Measurements from ENCODE around the gene MESD.
"Not testable (repeated sequence)": the region's sequence is repeated elsewhere in the genome, so short reads cannot be mapped to it uniquely, and the experiment has no call there.

The MESD gene

GRCh38 chr15:80967451-80967850 lies 22.2 kb downstream of the MESD start:
- H3K9me3 Mint-ChIP-seq = peaks cover 5% of the 10 kb centered on the region
- no peaks in the 10 kb centered on the region for H3K27me3 Mint-ChIP-seq
- H3K27ac Mint-ChIP-seq = no peak overlapping the region
- peaks cover 18% of the 10 kb centered on the region for H3K4me1 Mint-ChIP-seq
- peaks cover 60% of the 10 kb centered on the region for H3K36me3 Mint-ChIP-seq
- no peak for ATAC-seq
- no peak overlapping the region for H3K4me3 Mint-ChIP-seq

GRCh38 chr15:80966431-80967197 lies 23.0 kb downstream of the MESD start:
- Mint-ChIP-seq H3K4me3 (no peak overlapping the region), H3K36me3 (peaks cover 65% of the 10 kb centered on the region), H3K27ac (no peak overlapping the region), H3K4me1 (peaks cover 22% of the 10 kb centered on the region), H3K27me3 (no peaks in the 10 kb centered on the region), H3K9me3 (peaks cover 5% of the 10 kb centered on the region)
- no peak for ATAC-seq

GRCh38 chr15:80965454-80965853 lies 24.2 kb downstream of the MESD start:
- H3K27ac Mint-ChIP-seq, ATAC-seq, H3K9me3 Mint-ChIP-seq, H3K27me3 Mint-ChIP-seq, H3K4me3 Mint-ChIP-seq: not testable (repeated sequence)
- peaks cover 19% of the 10 kb centered on the region for H3K4me1 Mint-ChIP-seq
- peaks cover 75% of the 10 kb centered on the region for H3K36me3 Mint-ChIP-seq

GRCh38 chr15:80958818-80959495 lies 30.7 kb downstream of the MESD start:
- Mint-ChIP-seq H3K36me3 (peaks cover 70% of the 10 kb centered on the region), H3K4me3 (no peak overlapping the region), H3K27me3 (no peaks in the 10 kb centered on the region), H3K4me1 (peaks cover 30% of the 10 kb centered on the region), H3K27ac (no peak overlapping the region), H3K9me3 (no peaks in the 10 kb centered on the region)
- no peak for ATAC-seq

GRCh38 chr15:80957976-80958375 lies 31.6 kb downstream of the MESD start:
- Mint-ChIP-seq H3K27ac (no peak overlapping the region), H3K4me3 (no peak overlapping the region), H3K9me3 (no peaks in the 10 kb centered on the region), H3K27me3 (no peaks in the 10 kb centered on the region), H3K36me3 (peaks cover 69% of the 10 kb centered on the region), H3K4me1 (peaks cover 30% of the 10 kb centered on the region)
- ATAC-seq = no peak

GRCh38 chr15:80957556-80957955 lies 32.1 kb downstream of the MESD start:
- Mint-ChIP-seq H3K4me1 (peaks cover 26% of the 10 kb centered on the region), H3K4me3 (no peak overlapping the region), H3K27me3 (no peaks in the 10 kb centered on the region), H3K27ac (no peak overlapping the region), H3K36me3 (peaks cover 69% of the 10 kb centered on the region), H3K9me3 (no peaks in the 10 kb centered on the region)
- ATAC-seq = no peak

- H3K27me3 Mint-ChIP-seq, H3K9me3 Mint-ChIP-seq, H3K27ac Mint-ChIP-seq, H3K4me3 Mint-ChIP-seq: not testable (repeated sequence)
- H3K4me1 Mint-ChIP-seq = peaks cover 21% of the 10 kb centered on the region
- peaks cover 67% of the 10 kb centered on the region for H3K36me3 Mint-ChIP-seq
- peak; percentile 78 for ATAC-seq
These were observed 33.8 kb downstream of the MESD start for GRCh38 chr15:80955571-80956452.

GRCh38 chr15:80953953-80954778 lies 35.5 kb downstream of the MESD start:
- H3K4me1 Mint-ChIP-seq = peaks cover 19% of the 10 kb centered on the region
- H3K9me3 Mint-ChIP-seq = no peaks in the 10 kb centered on the region
- H3K27ac Mint-ChIP-seq = no peak overlapping the region
- no peak overlapping the region for H3K4me3 Mint-ChIP-seq
- H3K36me3 Mint-ChIP-seq = peaks cover 69% of the 10 kb centered on the region
- no peak for ATAC-seq
- H3K27me3 Mint-ChIP-seq = no peaks in the 10 kb centered on the region

- peaks cover 71% of the 10 kb centered on the region for H3K36me3 Mint-ChIP-seq
These were observed 36.3 kb downstream of the MESD start for GRCh38 chr15:80953001-80953952.

GRCh38 chr15:80951941-80952340 lies 37.7 kb downstream of the MESD start:
- Mint-ChIP-seq H3K36me3 (peaks cover 76% of the 10 kb centered on the region), H3K27me3 (no peaks in the 10 kb centered on the region), H3K9me3 (no peaks in the 10 kb centered on the region), H3K4me3 (no peak overlapping the region), H3K27ac (no peak overlapping the region), H3K4me1 (peaks cover 14% of the 10 kb centered on the region)
- no peak for ATAC-seq

More at GRCh38 chr15:80953001-80953952, 36.3 kb downstream of the MESD start:
- Mint-ChIP-seq H3K4me3 (no peak overlapping the region), H3K4me1 (peaks cover 14% of the 10 kb centered on the region), H3K9me3 (no peaks in the 10 kb centered on the region), H3K27me3 (no peaks in the 10 kb centered on the region), H3K27ac (no peak overlapping the region)
- ATAC-seq = no peak

- Mint-ChIP-seq H3K4me3 (no peak overlapping the region), H3K4me1 (peaks cover 16% of the 10 kb centered on the region), H3K36me3 (peaks cover 84% of the 10 kb centered on the region), H3K27me3 (no peaks in the 10 kb centered on the region), H3K9me3 (no peaks in the 10 kb centered on the region), H3K27ac (no peak overlapping the region)
- ATAC-seq = no peak
These were observed 39.1 kb downstream of the MESD start for GRCh38 chr15:80950291-80951078.

- H3K36me3 Mint-ChIP-seq = peaks cover 88% of the 10 kb centered on the region
- ATAC-seq = no peak
- no peak overlapping the region for H3K27ac Mint-ChIP-seq
These were observed 39.9 kb downstream of the MESD start for GRCh38 chr15:80949756-80950155.

GRCh38 chr15:80948651-80949292 lies 40.8 kb downstream of the MESD start:
- Mint-ChIP-seq H3K27me3 (no peaks in the 10 kb centered on the region), H3K4me1 (peaks cover 16% of the 10 kb centered on the region), H3K4me3 (no peak overlapping the region), H3K9me3 (no peaks in the 10 kb centered on the region), H3K36me3 (peaks cover 90% of the 10 kb centered on the region), H3K27ac (no peak overlapping the region)
- ATAC-seq = no peak

More at GRCh38 chr15:80949756-80950155, 39.9 kb downstream of the MESD start:
- no peaks in the 10 kb centered on the region for H3K27me3 Mint-ChIP-seq
- H3K4me3 Mint-ChIP-seq = no peak overlapping the region
- H3K9me3 Mint-ChIP-seq = no peaks in the 10 kb centered on the region
- peaks cover 16% of the 10 kb centered on the region for H3K4me1 Mint-ChIP-seq

All from stimulated activated memory B cell treated with anti-CD40 and anti-IgM and Interleukin-4, amounts not matched to agents 10 μg/mL and 1 μg/mL and 100 μg/mL, for 72 hours (primary cell).